IMR-90 (cell line): ENCODE results near the gene SLFNL1. TPM values are rescaled to one million over a fixed set of nuclear protein-coding genes. Genes with fewer than 3 reads are reported as not detected.

Source experiments
- ATAC-seq: fragments of 200-7000 bp; cut with Tn5 transposase; 2 replicates; pipeline ENCODE4 v1.9.1; 2020; ENCODE audit warnings: low read depth, mild to moderate bottlenecking, moderate library complexity
- BruUV-seq: library from RNA; stranded (reverse); fragments of 400-500 nt; replicated peaks from 2 replicates; lab custom pipeline; 2021; lab: Mats Ljungman, UMichigan
- CTCF ChIA-PET: fragments of 300-600 bp; formaldehyde crosslinking; extraction: SDS; loops from one replicate; lab custom pipeline; 2021; ENCODE audit warnings: antibody characterized with exemption; lab: Yijun Ruan, JAX
- POLR2A ChIA-PET: fragments of 300-600 bp; sonication (Branson Sonifier 250); formaldehyde crosslinking; loops from one replicate; lab custom pipeline; 2022; ENCODE audit warnings: antibody characterized with exemption; ENCODE audit not compliant: unreplicated experiment; lab: Charles Lee
- DNase-seq: peaks from one replicate; pipeline ENCODE4 v3.0.0; 2013
- H2AFZ ChIP-seq: replicated peaks from 2 replicates; pipeline ENCODE3; 2013; ENCODE audit warnings: low read length, mild to moderate bottlenecking; ENCODE audit not compliant: poor library complexity
- H2AK5ac ChIP-seq: 2 replicates; pipeline ENCODE4 v1.6.1; 2013; ENCODE audit warnings: low read depth, low read length, inconsistent platforms
- H2AK9ac ChIP-seq: replicated peaks from 2 replicates; pipeline ENCODE3; 2013; ENCODE audit warnings: mild to moderate bottlenecking, low read depth, low read length, moderate library complexity; ENCODE audit not compliant: poor library complexity
- H2BK120ac ChIP-seq: 2 replicates; pipeline ENCODE4 v1.6.1; 2013; ENCODE audit warnings: low read depth, low read length, inconsistent platforms
- H2BK15ac ChIP-seq: 3 replicates; pipeline ENCODE4 v1.6.1; 2013; ENCODE audit warnings: low read depth, low read length, inconsistent platforms
- H2BK20ac ChIP-seq: 2 replicates; pipeline ENCODE4 v1.6.1; 2013; ENCODE audit warnings: low read depth, mild to moderate bottlenecking, inconsistent platforms, low read length, moderate library complexity
- H2BK5ac ChIP-seq: 2 replicates; pipeline ENCODE4 v1.6.1; 2013; ENCODE audit warnings: mild to moderate bottlenecking, low read depth, low read length, inconsistent platforms; ENCODE audit not compliant: poor library complexity, severe bottlenecking
- H3K14ac ChIP-seq: replicated peaks from 2 replicates; pipeline ENCODE4 v1.6.1; 2013; ENCODE audit warnings: low read depth, low read length, inconsistent platforms
- H3K18ac ChIP-seq: 2 replicates; pipeline ENCODE4 v1.6.1; 2013; ENCODE audit warnings: low read depth, low read length, control low read depth
- H3K23ac ChIP-seq: 2 replicates; pipeline ENCODE4 v1.6.1; 2013; ENCODE audit warnings: low read depth, low read length, inconsistent platforms
- H3K27ac ChIP-seq: 2 replicates; pipeline ENCODE4 v1.5.1; 2013; ENCODE audit warnings: mild to moderate bottlenecking, control low read depth, low read length; ENCODE audit not compliant: insufficient read depth
- H3K27me3 ChIP-seq: 2 replicates; pipeline ENCODE4 v1.6.1; 2013; ENCODE audit warnings: low read length; ENCODE audit not compliant: control insufficient read depth, insufficient read depth
- H3K36me3 ChIP-seq: 2 replicates; pipeline ENCODE4 v1.6.1; 2013; ENCODE audit warnings: low read length, mixed read lengths; ENCODE audit not compliant: control insufficient read depth, insufficient read depth
- H3K4ac ChIP-seq: 2 replicates; pipeline ENCODE4 v1.6.1; 2013; ENCODE audit warnings: low read depth, low read length, inconsistent platforms
- H3K4me1 ChIP-seq: 2 replicates; pipeline ENCODE4 v1.6.1; 2013; ENCODE audit warnings: low read length, mixed read lengths; ENCODE audit not compliant: control insufficient read depth, insufficient read depth
- H3K4me2 ChIP-seq: 2 replicates; pipeline ENCODE4 v1.6.1; 2013; ENCODE audit warnings: low read depth, mild to moderate bottlenecking, control low read depth, low read length, moderate library complexity
- H3K4me3 ChIP-seq: 2 replicates; pipeline ENCODE4 v1.5.1; 2013; ENCODE audit warnings: low read depth, mild to moderate bottlenecking, control low read depth, low read length, moderate library complexity; ENCODE audit not compliant: insufficient read depth
- H3K56ac ChIP-seq: 2 replicates; pipeline ENCODE4 v1.6.1; 2013; ENCODE audit warnings: low read length, inconsistent platforms; ENCODE audit not compliant: insufficient read depth; ENCODE audit errors: extremely low read depth
- H3K79me1 ChIP-seq, 2 experiments: 2 replicates each; pipeline ENCODE4 v1.6.1; 2013; ENCODE audit warnings: low read length in 2 of 2, inconsistent platforms in 1 of 2, low read depth in 1 of 2
- H3K9ac ChIP-seq: 2 replicates; pipeline ENCODE4 v1.6.1; 2013; ENCODE audit warnings: low read depth, low read length, control low read depth
- H3K9me1 ChIP-seq: 2 replicates; pipeline ENCODE4 v1.6.1; 2013; ENCODE audit warnings: low read length, inconsistent platforms; ENCODE audit not compliant: insufficient read depth
- H3K9me3 ChIP-seq: 2 replicates; pipeline ENCODE4 v1.6.1; 2013; ENCODE audit warnings: low read length; ENCODE audit not compliant: control insufficient read depth, insufficient read depth
- H4K20me1 ChIP-seq: 2 replicates; pipeline ENCODE4 v1.6.1; 2013; ENCODE audit warnings: low read length, inconsistent platforms; ENCODE audit not compliant: insufficient read depth
- H4K5ac ChIP-seq: 2 replicates; pipeline ENCODE4 v1.6.1; 2013; ENCODE audit warnings: mild to moderate bottlenecking, low read depth, low read length, control low read depth
- H4K8ac ChIP-seq, 2 experiments: 2 replicates each; pipeline ENCODE4 v1.6.1; 2013; ENCODE audit warnings: low read depth in 2 of 2, low read length in 2 of 2, control low read depth in 1 of 2, inconsistent platforms in 1 of 2
- H4K91ac ChIP-seq: 2 replicates; pipeline ENCODE4 v1.6.1; 2013; ENCODE audit warnings: low read depth, low read length, inconsistent platforms; ENCODE audit not compliant: insufficient read depth
- BHLHE40 ChIP-seq: fragments of 150-350 bp; IDR thresholded peaks from 2 replicates; pipeline ENCODE4 v1.6.1; 2016; ENCODE audit warnings: mild to moderate bottlenecking, low read depth, low read length
- CEBPB ChIP-seq: IDR thresholded peaks from 2 replicates; pipeline ENCODE4 v1.6.1; 2012; ENCODE audit warnings: low read depth, low read length, improper control_type of control experiment
- CTCF ChIP-seq: conservative IDR thresholded peaks from 2 replicates; pipeline ENCODE4 v1.5.1; 2012; ENCODE audit warnings: mild to moderate bottlenecking, low read depth, low read length, improper control_type of control experiment
- ELK1 ChIP-seq: fragments of 150-350 bp; IDR thresholded peaks from 2 replicates; pipeline ENCODE4 v1.6.1; 2016; ENCODE audit warnings: low read depth, mild to moderate bottlenecking, low read length, moderate library complexity, borderline replicate concordance
- FOS ChIP-seq: fragments of 150-350 bp; IDR thresholded peaks from 2 replicates; pipeline ENCODE4 v1.6.1; 2016; ENCODE audit warnings: low read depth, low read length
- MAFK ChIP-seq: IDR thresholded peaks from 2 replicates; pipeline ENCODE4 v1.6.1; 2012; ENCODE audit warnings: low read depth, low read length, improper control_type of control experiment
- MAZ ChIP-seq: IDR thresholded peaks from 2 replicates; pipeline ENCODE4 v1.6.1; 2012; ENCODE audit warnings: low read depth, mild to moderate bottlenecking, low read length, improper control_type of control experiment, moderate library complexity, borderline replicate concordance
- NFE2L2 ChIP-seq: fragments of 150-350 bp; IDR thresholded peaks from 2 replicates; pipeline ENCODE4 v1.6.1; 2016; ENCODE audit warnings: low read depth, mild to moderate bottlenecking, low read length
- POLR2A ChIP-seq: IDR thresholded peaks from 2 replicates; pipeline ENCODE4 v1.6.1; 2012; ENCODE audit warnings: mild to moderate bottlenecking, low read depth, low read length
- RAD21 ChIP-seq: IDR thresholded peaks from 2 replicates; pipeline ENCODE4 v1.6.1; 2012; ENCODE audit warnings: low read length, improper control_type of control experiment
- RFX5 ChIP-seq: IDR thresholded peaks from 2 replicates; pipeline ENCODE4 v1.8.0; 2012; ENCODE audit warnings: low read depth, mild to moderate bottlenecking, low read length, moderate library complexity
- SMC3 ChIP-seq: fragments of 150-350 bp; IDR thresholded peaks from 2 replicates; pipeline ENCODE4 v1.6.1; 2016; ENCODE audit warnings: low read depth, mild to moderate bottlenecking, antibody characterized with exemption, low read length, moderate library complexity
- USF2 ChIP-seq: fragments of 150-350 bp; IDR thresholded peaks from 2 replicates; pipeline ENCODE4 v1.6.1; 2017; ENCODE audit warnings: mild to moderate bottlenecking, antibody characterized with exemption, low read length, low read depth
- WGBS, 2 experiments: methylation state at CpG; one replicate each; pipeline versions ENCODE4 v1.1.5 to v1.1.7; 2013; ENCODE audit warnings: missing lambda C conversion rate in 2 of 2; ENCODE audit not compliant: insufficient read length in 1 of 2; ENCODE audit errors: extremely low coverage in 2 of 2; 5-methylcytosine and 5-hydroxymethylcytosine counted together
- dilution Hi-C: fragments of 300-500 bp; cut with HindIII; formaldehyde crosslinking; loops from one replicate; pipeline ENCODE4 v1.14.3; 2018; ENCODE audit warnings: low sequenced_read_pairs; ENCODE audit not compliant: unreplicated experiment
- in situ Hi-C: fragments of 300-500 bp; cut with MboI; formaldehyde crosslinking; loops from 3 replicates; pipeline ENCODE4 v1.14.3; 2019; ENCODE audit warnings: low sequenced_read_pairs, inconsistent platforms, mixed read lengths
- intact Hi-C: fragments of 100-400 bp; cut with micrococcal nuclease; formaldehyde crosslinking; loops from 2 replicates; pipeline ENCODE4 v1.10.0; 2022
- polyA plus RNA-seq, 3 experiments: library from polyadenylated mRNA; depleted of rRNA; stranded (reverse); fragments of >200 nt; gene quantifications; 2 replicates each; pipeline ENCODE4 v1.2.3, GENCODE V29; 2012; ENCODE audit warnings: low replicate concordance in 1 of 3
- total RNA-seq: library from RNA; depleted of rRNA; stranded (reverse); fragments of >200 nt; gene quantifications from 2 replicates; pipeline ENCODE4 v1.2.3, GENCODE V29; 2012

Gene SLFNL1
- total and polyA plus RNA-seq, 2 of the 4 experiments (the other 2 are of a cell fraction): under 0.01 to 0.09 TPM

GRCh38 chr1:40977716-40978115 is 43.8 kb downstream of the SLFNL1 start:
- BruUV-seq: no TSS peak
- H3K27me3 ChIP-seq: no peaks in the 10 kb centered on the region
- in situ Hi-C loops: no loop called here
- no peaks in the 10 kb centered on the region for H3K9me3 ChIP-seq
- peaks cover 23% of the 10 kb centered on the region for H4K20me1 ChIP-seq
- H3K56ac ChIP-seq: no peak overlapping the region
- CTCF ChIA-PET: interaction anchor here (0.6 to 0.7 kb wide), 2 partner anchors 111 to 825 kb away, joined by 3 read pairs; no protein-coding TSS in a partner anchor
- TF ChIP-seq RFX5 (no peak), USF2 (no peak), ELK1 (no peak), NFE2L2 (no peak), POLR2A (no peak), BHLHE40 (no peak), MAFK (no peak), RAD21 (no peak), CEBPB (no peak), FOS (no peak), SMC3 (no peak), CTCF (no peak), MAZ (no peak)
- no CpG with 5 or more reads among the region's 1 CpG for WGBS, 2 experiments
- no peak overlapping the region for H3K4me3 ChIP-seq
- peak overlapping the region; percentile 92 for H3K4ac ChIP-seq
- no peak overlapping the region for H4K5ac ChIP-seq
- H2AK5ac ChIP-seq: peak overlapping the region; percentile 67; the same call in 1 of the 2 replicates
- H3K9me1 ChIP-seq: peaks cover 23% of the 10 kb centered on the region
- peaks cover 15% of the 10 kb centered on the region for H3K4me1 ChIP-seq
- peaks cover 3 to 28% of the 10 kb centered on the region in 2 experiments for H3K79me1 ChIP-seq
- H4K8ac ChIP-seq: peak overlapping the region in 1 of 2 experiments; percentile 68; a peak in 2 of 4 replicates
- peak overlapping the region; percentile 79; the same call in 1 of the 2 replicates for H4K91ac ChIP-seq
- no peak for DNase-seq
- POLR2A ChIA-PET: no interaction called here
- H3K9ac ChIP-seq: no peak overlapping the region
- peak overlapping the region; percentile 0; the same call in 1 of the 3 replicates for H2BK15ac ChIP-seq
- H3K36me3 ChIP-seq: no peaks in the 10 kb centered on the region; the same call in 1 of the 2 replicates
- no peak overlapping the region; the same call in 1 of the 2 replicates for H3K18ac ChIP-seq
- no peak overlapping the region for H3K27ac ChIP-seq
- H2AFZ ChIP-seq: no peak overlapping the region
- H3K14ac ChIP-seq: peak overlapping the region; percentile 53; the same call in 1 of the 2 replicates
- no peak overlapping the region for H2AK9ac ChIP-seq
- H2BK5ac ChIP-seq: peak overlapping the region; percentile 57
- peak overlapping the region; percentile 94 for H2BK120ac ChIP-seq
- peak overlapping the region; percentile 79; the same call in 1 of the 2 replicates for H3K23ac ChIP-seq
- H3K4me2 ChIP-seq: no peak overlapping the region
- no peak for ATAC-seq
- intact Hi-C loops: no loop called here
- peak overlapping the region; percentile 94 for H2BK20ac ChIP-seq
- dilution Hi-C loops: no loop called here
